ENCODE measurements around the gene MPG. TPM values are rescaled to one million over a fixed set of nuclear protein-coding genes. Genes with fewer than 3 reads are reported as not detected.
A peak's percentile ranks its signal among the peaks of the same experiment; 100 is the strongest.

Gene MPG
- total and polyA plus RNA-seq, 7 donors: 52.2 to 118 (median 74.3) TPM

GRCh38 chr16:78444-79150, 572 bp downstream of the MPG start:
- WGBS, 2 donors: 10% methylated on average over 36 of the region's 36 CpGs
- intact Hi-C loops (cut with DNase I): no loop called here
- H3K27me3 ChIP-seq: no peaks in the 10 kb centered on the region
- DNase-seq: peak; percentile 77
- peaks cover 0 to 46% (median 37%) of the 10 kb centered on the region in 4 donors for H3K4me1 ChIP-seq
- TF ChIP-seq POLR2AphosphoS5 (IDR thresholded peaks at IDR 0.05) (peak in 2 of 4 donors; percentile 3 to 7), EP300 (IDR thresholded peaks at IDR 0.05) (no peak)
- H3K4me3 ChIP-seq: peak overlapping the region; percentile 66 to 97 (median 87)
- no peaks in the 10 kb centered on the region for H3K9me3 ChIP-seq
- H3K36me3 ChIP-seq: peaks cover 0 to 15% (median 6%) of the 10 kb centered on the region in 4 donors
- peak overlapping the region; percentile 94 to 97 (median 96) for H3K27ac ChIP-seq

- TF ChIP-seq, protein P1, sequence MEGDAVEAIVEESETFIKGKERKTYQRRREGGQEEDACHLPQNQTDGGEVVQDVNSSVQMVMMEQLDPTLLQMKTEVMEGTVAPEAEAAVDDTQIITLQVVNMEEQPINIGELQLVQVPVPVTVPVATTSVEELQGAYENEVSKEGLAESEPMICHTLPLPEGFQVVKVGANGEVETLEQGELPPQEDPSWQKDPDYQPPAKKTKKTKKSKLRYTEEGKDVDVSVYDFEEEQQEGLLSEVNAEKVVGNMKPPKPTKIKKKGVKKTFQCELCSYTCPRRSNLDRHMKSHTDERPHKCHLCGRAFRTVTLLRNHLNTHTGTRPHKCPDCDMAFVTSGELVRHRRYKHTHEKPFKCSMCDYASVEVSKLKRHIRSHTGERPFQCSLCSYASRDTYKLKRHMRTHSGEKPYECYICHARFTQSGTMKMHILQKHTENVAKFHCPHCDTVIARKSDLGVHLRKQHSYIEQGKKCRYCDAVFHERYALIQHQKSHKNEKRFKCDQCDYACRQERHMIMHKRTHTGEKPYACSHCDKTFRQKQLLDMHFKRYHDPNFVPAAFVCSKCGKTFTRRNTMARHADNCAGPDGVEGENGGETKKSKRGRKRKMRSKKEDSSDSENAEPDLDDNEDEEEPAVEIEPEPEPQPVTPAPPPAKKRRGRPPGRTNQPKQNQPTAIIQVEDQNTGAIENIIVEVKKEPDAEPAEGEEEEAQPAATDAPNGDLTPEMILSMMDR (IDR thresholded peaks at IDR 0.05): no peak
- TF ChIP-seq EP300 (IDR thresholded peaks at IDR 0.05) (no peak), POLR2AphosphoS5 (IDR thresholded peaks at IDR 0.05) (no peak), POLR2A (IDR thresholded peaks at IDR 0.05) (no peak)
- Histone ChIP-seq H3K4me3 (peak overlapping the region in 3 of 4 donors; percentile 82 to 97 (median 92)), H3K27me3 (no peaks in the 10 kb centered on the region), H3K4me1 (peaks cover 0 to 46% (median 43%) of the 10 kb centered on the region in 4 donors), H3K36me3 (peaks cover 0 to 16% (median 8%) of the 10 kb centered on the region in 4 donors), H3K9me3 (no peaks in the 10 kb centered on the region), H3K27ac (peak overlapping the region; percentile 94 to 97 (median 96))
- 79 to 87% methylated on average over 32 of the region's 32 CpGs for WGBS, 2 donors
- intact Hi-C loops (cut with DNase I): no loop called here
- DNase-seq: no peak
Observed at GRCh38 chr16:79151-80054, 1.4 kb downstream of the MPG start.

- H3K27me3 ChIP-seq: no peaks in the 10 kb centered on the region
- intact Hi-C loops (cut with DNase I): no loop called here
- no peak for DNase-seq
- H3K4me3 ChIP-seq: no peak overlapping the region
- H3K4me1 ChIP-seq: peaks cover 0 to 32% (median 27%) of the 10 kb centered on the region in 4 donors
- 77 to 92% methylated on average over 31 of the region's 31 CpGs for WGBS, 2 donors
- no peaks in the 10 kb centered on the region for H3K9me3 ChIP-seq
- no peak overlapping the region for H3K27ac ChIP-seq
- no peak for TF ChIP-seq POLR2AphosphoS5 (IDR thresholded peaks at IDR 0.05)
- TF ChIP-seq EP300 (IDR thresholded peaks at IDR 0.05): no peak
- TF ChIP-seq POLR2A (IDR thresholded peaks at IDR 0.05): no peak
- TF ChIP-seq, protein P1 (IDR thresholded peaks at IDR 0.05): no peak
- peaks cover 7 to 46% (median 24%) of the 10 kb centered on the region in 4 donors for H3K36me3 ChIP-seq
Observed at GRCh38 chr16:83060-83603, 5.1 kb downstream of the MPG start.

GRCh38 chr16:83781-84615, 6.0 kb downstream of the MPG start:
- H3K27ac ChIP-seq: peak overlapping the region; percentile 58 to 68 (median 60)
- WGBS, 2 donors: 68 to 79% methylated on average over 21 of the region's 21 CpGs
- H3K9me3 ChIP-seq: no peaks in the 10 kb centered on the region
- H3K4me3 ChIP-seq: no peak overlapping the region
- intact Hi-C loops (cut with DNase I): no loop called here
- H3K27me3 ChIP-seq: no peaks in the 10 kb centered on the region
- H3K4me1 ChIP-seq: peaks cover 0 to 26% (median 22%) of the 10 kb centered on the region in 4 donors
- DNase-seq: peak; percentile 65
- TF ChIP-seq, protein P1 (IDR thresholded peaks at IDR 0.05): no peak
- TF ChIP-seq POLR2AphosphoS5 (IDR thresholded peaks at IDR 0.05) (no peak), POLR2A (IDR thresholded peaks at IDR 0.05) (no peak), EP300 (IDR thresholded peaks at IDR 0.05) (no peak)
- H3K36me3 ChIP-seq: peaks cover 12 to 55% (median 30%) of the 10 kb centered on the region in 4 donors

Data from sigmoid colon (tissue), 7 donors.